Kidney (tissue), 14 donors: ENCODE measurements around the gene PPP1R37. TPM values are rescaled to one million over a fixed set of nuclear protein-coding genes. Genes with fewer than 3 reads are reported as not detected.

Source experiments
- DNase-seq, 5 donors: peaks; one replicate each; pipeline ENCODE4 v3.0.0-alpha.2; 2013 to 2020
- FAIRE-seq: peaks from 2 replicates; lab custom pipeline; 2012; peaks lifted over from hg19 to GRCh38; lab: Jason Lieb, UNC
- H3K27ac ChIP-seq, 2 donors: one replicate each; pipeline ENCODE4 v1.7.0; 2013; ENCODE audit warnings: low read depth in 2 of 2, low read length in 2 of 2, inconsistent platforms in 1 of 2
- H3K27me3 ChIP-seq: one replicate; pipeline ENCODE4 v1.7.1; 2013; ENCODE audit warnings: low read length, inconsistent platforms; ENCODE audit not compliant: control insufficient read depth, insufficient read depth
- H3K36me3 ChIP-seq, 3 donors: one replicate each; pipeline versions ENCODE4 v1.7.0 to v1.7.1; 2013; ENCODE audit warnings: low read length in 3 of 3, control low read depth in 1 of 3, inconsistent platforms in 1 of 3; ENCODE audit not compliant: insufficient read depth in 3 of 3, control insufficient read depth in 2 of 3
- H3K4me1 ChIP-seq, 3 donors: one replicate each; pipeline versions ENCODE4 v1.7.0 to v1.7.1; 2013; ENCODE audit warnings: low read length in 3 of 3, inconsistent platforms in 1 of 3, low read depth in 1 of 3; ENCODE audit not compliant: control insufficient read depth in 2 of 3, insufficient read depth in 2 of 3
- H3K4me3 ChIP-seq, 3 donors: one replicate each; pipeline versions ENCODE4 v1.7.0 to v1.8.1; 2013; ENCODE audit warnings: low read length in 3 of 3, control low read depth in 1 of 3, inconsistent platforms in 1 of 3
- H3K9ac ChIP-seq, 3 donors: one replicate each; pipeline versions ENCODE4 v1.7.0 to v1.7.1; 2013; ENCODE audit warnings: low read length in 3 of 3, control low read depth in 1 of 3, inconsistent platforms in 1 of 3
- H3K9me3 ChIP-seq, 3 donors: one replicate each; pipeline versions ENCODE4 v1.7.0 to v1.7.1; 2013; ENCODE audit warnings: low read length in 3 of 3, control low read depth in 1 of 3, inconsistent platforms in 1 of 3; ENCODE audit not compliant: control insufficient read depth in 2 of 3, insufficient read depth in 1 of 3
- intact Hi-C: fragments of 100-400 bp; cut with DNase I; formaldehyde crosslinking; loops from one replicate; pipeline ENCODE4 v1.11.1; 2022
- polyA plus RNA-seq: library from polyadenylated mRNA; stranded (reverse); fragments of 350-450 nt; fragmentation: Illumina TruSeq; extraction: RNeasy Lipid Tissue Mini Kit (QIAGEN cat#74804); gene quantifications from one replicate; pipeline ENCODE4 v1.2.3, GENCODE V29; 2014; ENCODE audit warnings: low read depth, low replicate concordance; ENCODE audit not compliant: insufficient read depth
- total RNA-seq: library from RNA; stranded (reverse); fragmentation: NEBNext Ultra II Directional; extraction: Animal tissue kit (Norgen Biotek cat#: 25700); gene quantifications from one replicate; pipeline ENCODE4 v1.2.1, GENCODE V29; 2021
- TF ChIP-seq, protein P1 (sequence below): IDR thresholded peaks from 3 replicates; pipeline ENCODE4 v1.5.1; 2012; ENCODE audit warnings: mild to moderate bottlenecking, moderate library complexity, borderline replicate concordance; ENCODE audit not compliant: insufficient read depth; ENCODE audit errors: extremely low read depth
- donor health status: control.
- donor health status: control.
- donor health status: control.
- donor health status: control.
- donor health status: control.
- donor health status: DM: yes; HTN: yes; CAD: no.
- donor health status: Normal renal cell carcinoma (clear cell type).

The PPP1R37 gene
- total and polyA plus RNA-seq, 2 donors from 2014 or later: 21.6 to 33.0 TPM

DNA sequence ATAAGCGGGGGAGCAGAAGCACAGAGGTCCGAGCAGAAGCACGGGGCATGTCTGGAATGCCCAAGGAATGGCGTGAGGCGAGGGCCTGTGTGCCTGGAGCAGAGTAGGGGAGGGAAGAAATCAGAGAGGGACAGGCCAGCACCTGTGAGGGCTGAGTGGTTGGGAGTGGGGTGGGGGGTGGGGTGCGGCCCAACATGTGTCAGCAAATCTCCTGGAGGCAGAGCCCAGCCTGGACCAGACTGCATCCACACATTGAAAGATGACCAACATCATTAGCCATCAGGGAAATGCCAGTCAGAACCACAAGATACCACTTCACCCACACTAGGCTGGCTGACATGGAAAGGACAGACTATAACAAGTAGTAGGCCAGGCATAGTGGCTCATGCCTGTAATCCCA lies 42.9 kb upstream of the PPP1R37 start:
- Histone ChIP-seq H3K9me3 (no peaks in the 10 kb centered on the region), H3K27me3 (no peaks in the 10 kb centered on the region), H3K36me3 (peaks cover 2 to 24% (median 13%) of the 10 kb centered on the region in 3 donors), H3K9ac (no peak overlapping the region), H3K4me1 (no peaks in the 10 kb centered on the region), H3K4me3 (no peak overlapping the region), H3K27ac (no peak overlapping the region)
- no peak for FAIRE-seq
- no peak for DNase-seq
- intact Hi-C loops: no loop called here
- TF ChIP-seq, protein P1, sequence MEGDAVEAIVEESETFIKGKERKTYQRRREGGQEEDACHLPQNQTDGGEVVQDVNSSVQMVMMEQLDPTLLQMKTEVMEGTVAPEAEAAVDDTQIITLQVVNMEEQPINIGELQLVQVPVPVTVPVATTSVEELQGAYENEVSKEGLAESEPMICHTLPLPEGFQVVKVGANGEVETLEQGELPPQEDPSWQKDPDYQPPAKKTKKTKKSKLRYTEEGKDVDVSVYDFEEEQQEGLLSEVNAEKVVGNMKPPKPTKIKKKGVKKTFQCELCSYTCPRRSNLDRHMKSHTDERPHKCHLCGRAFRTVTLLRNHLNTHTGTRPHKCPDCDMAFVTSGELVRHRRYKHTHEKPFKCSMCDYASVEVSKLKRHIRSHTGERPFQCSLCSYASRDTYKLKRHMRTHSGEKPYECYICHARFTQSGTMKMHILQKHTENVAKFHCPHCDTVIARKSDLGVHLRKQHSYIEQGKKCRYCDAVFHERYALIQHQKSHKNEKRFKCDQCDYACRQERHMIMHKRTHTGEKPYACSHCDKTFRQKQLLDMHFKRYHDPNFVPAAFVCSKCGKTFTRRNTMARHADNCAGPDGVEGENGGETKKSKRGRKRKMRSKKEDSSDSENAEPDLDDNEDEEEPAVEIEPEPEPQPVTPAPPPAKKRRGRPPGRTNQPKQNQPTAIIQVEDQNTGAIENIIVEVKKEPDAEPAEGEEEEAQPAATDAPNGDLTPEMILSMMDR: no peak

DNA sequence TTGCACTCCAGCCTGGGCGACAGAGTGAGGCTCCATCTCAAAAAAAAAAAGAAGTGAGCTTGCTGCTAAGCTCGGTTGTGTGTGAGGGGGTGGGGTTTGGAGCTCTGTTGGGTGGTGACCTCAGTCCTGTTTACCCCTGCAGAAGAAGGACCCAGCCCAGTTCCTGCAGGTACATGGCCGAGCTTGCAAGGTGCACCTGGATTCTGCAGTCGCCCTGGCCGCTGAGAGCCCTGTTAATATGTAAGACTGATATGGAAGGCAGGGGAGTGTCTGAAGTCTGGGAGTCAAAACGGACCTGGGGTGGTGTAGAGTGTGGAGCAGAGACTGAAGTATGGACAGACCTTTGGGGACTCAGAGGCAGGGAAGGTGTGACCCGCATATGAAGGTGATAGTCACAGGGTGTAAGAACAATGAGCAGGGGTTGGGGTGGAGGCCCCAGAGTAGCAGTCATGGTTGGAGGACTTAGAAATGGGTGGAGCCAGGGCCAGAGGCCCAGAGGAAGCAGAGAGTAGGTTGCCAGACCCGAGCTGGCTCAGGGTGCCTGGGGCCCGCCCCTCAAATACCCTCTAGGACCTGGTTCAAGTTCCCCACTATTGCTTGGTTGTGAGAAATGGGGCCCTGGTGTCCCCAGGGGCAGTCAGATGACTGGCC lies 40.9 kb upstream of the PPP1R37 start:
- Histone ChIP-seq H3K36me3 (peaks cover 2 to 23% (median 14%) of the 10 kb centered on the region in 3 donors), H3K9me3 (no peaks in the 10 kb centered on the region), H3K27me3 (no peaks in the 10 kb centered on the region), H3K4me3 (no peak overlapping the region), H3K27ac (no peak overlapping the region), H3K4me1 (no peaks in the 10 kb centered on the region), H3K9ac (no peak overlapping the region)
- no peak for DNase-seq
- no peak for FAIRE-seq
- intact Hi-C loops: no loop called here
- TF ChIP-seq, protein P1: no peak

DNA sequence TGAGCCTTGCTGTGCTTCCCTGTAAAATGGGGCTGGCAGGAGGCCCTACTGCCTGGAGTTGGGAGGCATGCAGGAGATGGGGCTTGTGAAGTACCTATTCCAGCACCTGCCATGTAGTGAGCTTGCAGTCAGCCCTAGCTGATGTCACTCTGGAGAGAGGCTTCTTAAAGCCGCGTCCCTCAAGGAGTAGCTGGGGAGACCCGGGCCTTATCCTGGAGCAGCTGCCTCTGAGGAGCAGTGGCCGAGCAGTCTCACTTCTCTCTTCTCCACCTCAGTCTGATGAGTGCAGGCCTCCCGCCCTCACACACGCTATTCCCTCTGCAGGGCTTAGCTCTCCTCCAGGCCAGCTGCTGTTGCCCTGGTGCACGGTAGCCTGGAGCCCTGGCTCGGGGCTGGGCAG lies 36.1 kb upstream of the PPP1R37 start:
- intact Hi-C loops: no loop called here
- FAIRE-seq (no peak), DNase-seq (no peak)
- peaks cover 6 to 61% (median 41%) of the 10 kb centered on the region in 3 donors for H3K36me3 ChIP-seq
- H3K9ac ChIP-seq: no peak overlapping the region
- no peaks in the 10 kb centered on the region for H3K27me3 ChIP-seq
- H3K4me3 ChIP-seq: no peak overlapping the region
- H3K4me1 ChIP-seq: no peaks in the 10 kb centered on the region
- H3K9me3 ChIP-seq: no peaks in the 10 kb centered on the region
- no peak overlapping the region for H3K27ac ChIP-seq
- TF ChIP-seq, protein P1: no peak
